Loucy (cell line): ENCODE results near the gene CLDN22.

Source experiments
- H2AFZ ChIP-seq: fragments of 200-600 bp; sonication (generic); 2 replicates; pipeline ENCODE4 v1.6.0; 2016; ENCODE audit warnings: antibody characterized with exemption, mild to moderate bottlenecking, low read length, moderate library complexity
- H3F3A ChIP-seq: fragments of 200-600 bp; 2 replicates; pipeline ENCODE4 v1.6.0; 2016; ENCODE audit warnings: antibody characterized with exemption, low read depth, mild to moderate bottlenecking
- H3K27me3 ChIP-seq: fragments of 200-600 bp; sonication (generic); 2 replicates; pipeline ENCODE4 v1.6.1; 2014; ENCODE audit warnings: low read length, mild to moderate bottlenecking; ENCODE audit not compliant: insufficient read depth, poor library complexity, severe bottlenecking
- H3K36me3 ChIP-seq: fragments of 200-600 bp; sonication (generic); 2 replicates; pipeline ENCODE4 v1.6.1; 2016; ENCODE audit warnings: low read length; ENCODE audit not compliant: insufficient read depth
- H3K4me1 ChIP-seq: fragments of 200-600 bp; sonication (generic); 2 replicates; pipeline ENCODE4 v1.5.1; 2014; ENCODE audit warnings: low read length, mild to moderate bottlenecking; ENCODE audit not compliant: insufficient read depth, poor library complexity, severe bottlenecking
- H3K4me2 ChIP-seq: fragments of 200-600 bp; sonication (generic); 2 replicates; pipeline ENCODE4 v1.6.0; 2014; ENCODE audit warnings: antibody characterized with exemption, low read length, low read depth, mild to moderate bottlenecking; ENCODE audit not compliant: poor library complexity, severe bottlenecking
- H3K4me3 ChIP-seq: fragments of 200-600 bp; sonication (generic); 2 replicates; pipeline ENCODE4 v1.5.1; 2014; ENCODE audit warnings: low read length, mild to moderate bottlenecking, mixed read lengths; ENCODE audit not compliant: poor library complexity, severe bottlenecking
- H3K79me2 ChIP-seq: fragments of 200-600 bp; sonication (generic); 2 replicates; pipeline ENCODE4 v1.6.1; 2014; ENCODE audit warnings: low read length; ENCODE audit not compliant: insufficient read depth
- H3K9ac ChIP-seq: fragments of 200-600 bp; sonication (generic); 2 replicates; pipeline ENCODE4 v1.6.0; 2014; ENCODE audit warnings: mild to moderate bottlenecking, low read depth, low read length, moderate library complexity; ENCODE audit not compliant: poor library complexity, severe bottlenecking
- H3K9me2 ChIP-seq: fragments of 200-600 bp; sonication (generic); replicated peaks from 2 replicates; pipeline ENCODE4 v1.6.1; 2016; ENCODE audit warnings: low read depth, low read length, mixed read lengths
- H3K9me3 ChIP-seq: fragments of 200-600 bp; sonication (generic); 2 replicates; pipeline ENCODE4 v1.6.1; 2014; ENCODE audit warnings: mild to moderate bottlenecking, antibody characterized with exemption, low read length, low read depth; ENCODE audit not compliant: insufficient read depth
- H4K20me1 ChIP-seq: fragments of 200-600 bp; sonication (generic); 2 replicates; pipeline ENCODE4 v1.6.0; 2014; ENCODE audit warnings: antibody characterized with exemption, low read length, mild to moderate bottlenecking; ENCODE audit not compliant: insufficient read depth, poor library complexity, severe bottlenecking
- CTCF ChIP-seq: fragments of 200-600 bp; sonication (generic); conservative IDR thresholded peaks from 2 replicates; pipeline ENCODE4 v1.5.1; 2014; ENCODE audit warnings: mild to moderate bottlenecking, antibody characterized with exemption, low read length
- EZH2phosphoT487 ChIP-seq: fragments of 200-600 bp; IDR thresholded peaks from 2 replicates; pipeline ENCODE4 v1.6.1; 2018; ENCODE audit warnings: antibody characterized with exemption, mild to moderate bottlenecking, moderate library complexity, borderline replicate concordance

Gene CLDN22

DNA sequence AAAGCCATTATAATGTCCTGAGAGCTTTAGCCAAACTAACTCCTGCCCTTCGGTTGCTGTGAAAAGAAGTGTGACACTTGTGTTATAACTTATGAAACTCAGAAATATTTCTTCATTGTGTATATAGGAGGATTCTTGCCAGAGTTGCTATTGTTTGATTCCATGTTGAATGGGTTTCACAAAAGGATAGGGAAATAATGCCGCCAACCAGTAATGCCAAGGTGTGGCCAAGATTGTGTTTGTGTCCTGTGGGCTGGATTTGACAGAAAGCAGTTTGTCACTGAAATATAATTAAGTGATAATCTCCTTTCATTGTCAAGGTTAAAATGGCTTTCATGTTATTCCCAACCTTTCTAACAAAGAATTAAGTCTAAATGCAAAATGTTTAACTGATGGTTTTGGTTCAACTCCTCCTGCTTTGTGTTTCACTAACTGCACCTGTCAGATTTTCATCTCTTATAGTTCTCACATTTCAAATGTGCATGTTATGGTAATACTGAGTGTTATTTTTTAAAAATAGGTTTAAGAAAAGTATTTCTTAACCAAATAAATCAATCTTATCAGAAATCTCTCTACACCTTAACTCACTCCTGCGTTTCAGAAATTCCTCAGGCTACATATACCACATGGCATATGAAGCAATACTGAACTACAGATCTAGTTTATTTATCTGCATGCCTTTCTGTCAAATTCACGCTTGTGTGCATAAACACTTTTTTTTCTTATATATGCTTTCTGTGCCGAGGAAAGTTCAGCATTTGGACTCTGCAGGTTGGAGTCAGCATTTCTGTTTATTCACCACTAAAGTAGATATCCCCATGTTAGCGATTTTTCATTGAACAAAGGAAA, at the start of gene CLDN22:
CLDN22 (minus strand) TSS at position 66 of the 849 bp plus-strand sequence; CDS start at position 8, 58 bp downstream.
- Histone ChIP-seq H3K9me2 (no peaks in the 10 kb centered on the region), H3K4me2 (no peak within 1 kb of the TSS), H3F3A (no peaks in the 10 kb centered on the region), H4K20me1 (no peaks in the 10 kb centered on the region), H3K9ac (no peak within 1 kb of the TSS), H3K9me3 (no peaks in the 10 kb centered on the region), H2AFZ (no peak within 1 kb of the TSS), H3K27me3 (no peaks in the 10 kb centered on the region), H3K36me3 (no peaks in the 10 kb centered on the region), H3K4me3 (no peak within 1 kb of the TSS), H3K79me2 (no peaks in the 10 kb centered on the region), H3K4me1 (no peaks in the 10 kb centered on the region)
- no peak for TF ChIP-seq EZH2phosphoT487
- TF ChIP-seq CTCF = no peak

DNA sequence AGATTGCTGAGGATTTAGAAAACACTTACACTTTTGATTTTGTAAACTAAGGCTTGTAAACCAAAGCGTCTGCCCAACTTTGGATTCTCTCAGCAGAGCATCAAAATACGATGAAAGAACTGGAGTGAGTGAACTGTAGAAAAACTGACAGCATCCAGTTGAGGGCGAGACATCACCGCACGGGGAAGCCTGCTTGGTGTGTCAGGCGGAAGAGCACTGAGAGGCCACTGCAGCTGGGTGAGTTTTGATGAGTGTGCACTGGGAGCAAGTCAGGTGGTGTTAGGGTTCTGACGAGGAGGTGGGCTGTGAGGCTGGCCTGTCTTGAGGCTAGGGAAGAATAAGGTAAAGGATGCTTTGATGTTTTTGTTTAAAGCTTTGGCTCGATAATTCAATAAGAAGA, 49.0 kb upstream of the CLDN22 start:
- no peaks in the 10 kb centered on the region for H3K4me1 ChIP-seq
- H3K79me2 ChIP-seq = no peaks in the 10 kb centered on the region
- H3K9me3 ChIP-seq = no peaks in the 10 kb centered on the region
- H3K36me3 ChIP-seq = no peaks in the 10 kb centered on the region
- no peaks in the 10 kb centered on the region for H3K27me3 ChIP-seq
- H3K9me2 ChIP-seq = no peaks in the 10 kb centered on the region
- H3F3A ChIP-seq = no peaks in the 10 kb centered on the region
- no peak overlapping the region for H3K4me2 ChIP-seq
- no peaks in the 10 kb centered on the region for H4K20me1 ChIP-seq
- H2AFZ ChIP-seq = no peak overlapping the region
- no peak overlapping the region for H3K4me3 ChIP-seq
- no peak for TF ChIP-seq EZH2phosphoT487
- no peak for TF ChIP-seq CTCF
- H3K9ac ChIP-seq = no peak overlapping the region

DNA sequence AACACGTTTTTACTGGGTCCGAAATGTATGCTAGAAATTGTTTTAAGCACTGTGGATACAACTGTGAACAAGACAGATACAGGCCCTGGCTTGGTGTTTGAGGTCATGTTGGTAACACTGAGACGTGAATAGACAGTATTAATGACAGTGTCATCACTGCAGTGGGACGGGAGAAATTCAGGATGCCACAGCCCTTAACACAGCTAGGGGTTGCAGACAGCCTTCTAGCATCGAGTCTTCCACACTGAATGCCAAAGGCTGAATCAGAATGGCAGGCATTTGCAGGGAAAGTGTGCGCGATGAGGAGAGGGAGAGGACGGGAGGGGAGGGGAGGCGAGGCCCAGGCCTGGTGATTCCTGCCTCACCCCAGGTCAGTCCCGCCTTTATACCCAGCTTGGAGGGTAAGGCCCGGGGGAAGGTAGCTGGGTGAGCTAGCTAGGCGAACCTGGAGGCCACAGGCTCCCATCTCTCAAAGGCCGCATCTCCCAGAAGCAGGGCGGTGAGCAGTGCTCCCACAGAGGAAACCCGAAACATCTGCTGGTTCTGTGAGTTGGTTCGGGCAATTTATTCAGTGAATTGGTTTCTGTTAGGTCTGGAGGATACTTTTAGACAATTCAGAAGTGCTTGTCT, 46.2 kb upstream of the CLDN22 start:
- Histone ChIP-seq H3K4me3 (no peak overlapping the region), H3K9ac (no peak overlapping the region), H4K20me1 (no peaks in the 10 kb centered on the region), H3F3A (no peaks in the 10 kb centered on the region), H3K27me3 (no peaks in the 10 kb centered on the region), H3K9me3 (no peaks in the 10 kb centered on the region), H3K36me3 (no peaks in the 10 kb centered on the region), H3K79me2 (no peaks in the 10 kb centered on the region), H3K9me2 (no peaks in the 10 kb centered on the region), H3K4me1 (no peaks in the 10 kb centered on the region), H2AFZ (no peak overlapping the region), H3K4me2 (no peak overlapping the region)
- TF ChIP-seq CTCF = no peak
- no peak for TF ChIP-seq EZH2phosphoT487
